HG02884 (cell line): ENCODE data around the gene NELL2.
"Not testable (repeated sequence)": the region's sequence is repeated elsewhere in the genome, so short reads cannot be mapped to it uniquely, and the experiment has no call there.

Experiments
- ATAC-seq: cut with Tn5 transposase; IDR thresholded peaks from one replicate; pipeline ENCODE4 v1.9.1; 2021; ENCODE audit warnings: mild to moderate bottlenecking, moderate library complexity; ENCODE audit not compliant: unreplicated experiment

The NELL2 gene

DNA sequence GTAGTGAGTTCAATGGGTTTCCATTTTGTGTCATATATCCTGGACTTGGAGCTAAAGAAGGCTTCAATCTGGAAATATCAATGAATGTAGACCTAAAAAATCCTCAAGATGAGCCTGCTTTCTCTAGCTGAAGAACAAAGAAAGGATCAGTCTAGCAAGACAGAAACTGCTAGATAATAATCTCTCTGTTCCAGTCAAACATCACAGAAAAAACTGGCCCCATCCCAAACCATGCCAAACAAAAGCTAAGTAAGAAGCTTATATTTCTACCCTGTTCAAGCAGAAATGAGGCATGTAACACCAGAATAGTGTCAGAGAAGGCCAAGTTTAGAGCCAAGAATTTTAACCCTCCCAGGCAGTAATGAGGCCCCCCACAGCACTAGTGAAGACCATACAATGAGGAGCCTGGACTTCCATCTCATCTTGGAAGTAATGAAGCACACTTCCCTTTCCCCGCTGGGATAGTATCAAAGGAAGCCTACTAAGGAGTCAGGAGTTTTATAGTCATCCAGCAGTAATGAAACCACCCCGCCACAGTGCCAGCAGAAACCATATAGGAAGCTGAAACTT is 95.8 kb downstream of the NELL2 start:
- no peak for ATAC-seq

DNA sequence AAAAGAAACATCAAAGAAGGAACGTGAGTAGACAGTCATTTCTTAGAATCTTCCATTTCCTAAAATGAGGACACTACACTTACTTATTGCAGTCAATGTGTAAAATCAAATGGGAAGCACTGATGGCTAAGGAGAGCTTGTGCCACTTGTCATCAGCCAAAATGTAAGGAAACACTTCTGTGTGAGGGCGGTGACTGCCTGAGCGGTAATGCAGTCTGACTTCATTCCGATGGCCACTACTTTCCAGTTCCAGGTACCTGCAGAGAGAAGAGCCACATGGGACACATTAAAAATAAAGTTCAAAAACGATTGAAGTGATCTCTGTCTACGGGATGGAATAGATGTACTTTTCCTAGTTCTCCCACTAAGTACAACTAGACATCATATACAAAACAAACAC is 96.3 kb downstream of the NELL2 start:
- ATAC-seq = no peak

DNA sequence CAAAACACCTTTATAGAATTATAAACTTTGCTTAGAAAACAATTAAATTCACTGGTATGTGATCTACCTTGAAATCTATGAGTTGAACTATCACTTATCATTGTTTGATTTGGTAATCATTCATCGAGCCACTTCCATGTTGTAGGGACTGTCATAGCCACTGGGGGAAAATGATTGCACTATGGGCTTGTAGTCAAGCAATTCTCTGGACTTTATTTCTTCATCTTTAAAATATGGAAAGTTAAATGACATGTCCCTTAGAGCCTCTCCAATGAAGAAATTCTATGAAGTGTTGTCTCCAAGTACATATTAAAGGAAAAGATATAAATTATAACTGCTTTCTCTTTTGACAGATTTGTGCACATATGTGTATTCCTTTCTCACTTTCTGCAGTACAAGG is 97.3 kb downstream of the NELL2 start:
- no peak for ATAC-seq

- ATAC-seq = no peak
Measured at GRCh38 chr12:44777044-44777443, 99.1 kb downstream of the NELL2 start.

DNA sequence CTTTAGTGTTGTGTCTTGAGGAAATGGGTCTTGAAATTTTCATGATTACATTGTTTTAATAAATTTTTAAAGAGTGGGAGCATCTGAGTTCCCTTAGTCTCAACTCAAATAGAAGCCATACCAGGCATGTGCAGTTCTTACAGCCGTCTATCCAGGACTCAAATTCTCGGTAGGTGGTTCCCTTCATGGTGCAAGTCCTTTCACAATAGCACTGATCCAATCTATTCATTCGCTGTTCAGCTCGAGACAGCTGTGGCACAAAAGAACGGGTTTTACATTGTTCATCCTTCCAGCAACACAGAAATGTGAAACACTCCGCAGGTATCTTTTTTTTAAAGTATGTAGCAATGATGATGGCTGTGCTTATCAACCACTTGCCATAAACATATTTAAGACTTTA is 100.2 kb downstream of the NELL2 start:
- no peak for ATAC-seq

GRCh38 chr12:44774815-44775411 is 101.2 kb downstream of the NELL2 start:
- ATAC-seq = no peak

DNA sequence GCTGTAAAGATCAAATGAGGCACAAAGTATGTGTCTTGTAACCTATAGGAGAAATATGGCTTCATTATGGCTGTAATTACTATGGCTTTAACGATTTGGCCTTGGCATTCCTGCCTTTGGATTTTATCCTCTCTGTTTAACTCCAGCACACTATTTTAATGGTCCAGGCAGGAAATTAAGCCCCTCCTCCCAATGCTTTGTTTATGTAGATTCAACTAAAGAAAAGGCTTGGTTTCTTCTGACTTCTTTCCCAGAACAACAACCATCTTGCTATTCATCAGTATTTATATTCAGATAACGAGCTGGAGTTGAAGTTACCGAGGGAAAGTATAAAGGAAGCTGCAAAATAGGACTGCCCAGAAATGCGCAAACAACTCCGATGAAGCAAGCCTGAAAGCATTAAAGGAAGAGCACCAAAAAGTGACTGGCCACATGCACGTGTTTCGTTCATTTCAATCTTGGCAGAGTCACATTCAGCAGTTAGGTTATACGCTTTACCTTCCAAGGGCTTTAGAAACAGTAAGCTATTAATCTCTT is 104.6 kb downstream of the NELL2 start:
- no peak for ATAC-seq

GRCh38 chr12:44765796-44766195 is 110.3 kb downstream of the NELL2 start:
- no peak for ATAC-seq

DNA sequence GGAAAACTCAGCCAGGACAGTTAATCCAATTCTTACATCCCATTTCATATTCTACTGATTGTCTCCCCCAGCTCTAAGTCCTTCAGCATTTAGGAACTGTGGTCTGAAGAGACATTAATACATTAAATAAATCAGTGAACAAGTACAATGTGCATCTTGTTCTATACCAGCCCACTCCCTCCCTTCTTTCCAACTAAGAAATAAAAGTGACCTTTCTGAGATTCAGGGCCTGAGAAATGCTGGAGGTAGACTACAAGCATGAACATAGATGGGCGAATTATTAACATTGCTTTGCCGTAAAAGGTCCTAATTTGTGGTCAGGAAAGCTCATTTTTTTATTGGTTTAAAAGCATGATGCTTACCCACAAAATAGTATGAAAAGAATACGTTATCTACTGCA is 113.1 kb downstream of the NELL2 start:
- ATAC-seq = no peak

- ATAC-seq = no peak
Measured at GRCh38 chr12:44759289-44759688, 116.8 kb downstream of the NELL2 start.

- ATAC-seq = no peak
Measured at GRCh38 chr12:44750468-44750867, 125.6 kb downstream of the NELL2 start.

GRCh38 chr12:44749566-44749965 is 126.5 kb downstream of the NELL2 start:
- no peak for ATAC-seq

- no peak for ATAC-seq
Measured at GRCh38 chr12:44748950-44749468, 127.1 kb downstream of the NELL2 start.

GRCh38 chr12:44741292-44741980 is 134.7 kb downstream of the NELL2 start:
- ATAC-seq = not testable (repeated sequence)

GRCh38 chr12:44738051-44738450 is 138.1 kb downstream of the NELL2 start:
- ATAC-seq = no peak

DNA sequence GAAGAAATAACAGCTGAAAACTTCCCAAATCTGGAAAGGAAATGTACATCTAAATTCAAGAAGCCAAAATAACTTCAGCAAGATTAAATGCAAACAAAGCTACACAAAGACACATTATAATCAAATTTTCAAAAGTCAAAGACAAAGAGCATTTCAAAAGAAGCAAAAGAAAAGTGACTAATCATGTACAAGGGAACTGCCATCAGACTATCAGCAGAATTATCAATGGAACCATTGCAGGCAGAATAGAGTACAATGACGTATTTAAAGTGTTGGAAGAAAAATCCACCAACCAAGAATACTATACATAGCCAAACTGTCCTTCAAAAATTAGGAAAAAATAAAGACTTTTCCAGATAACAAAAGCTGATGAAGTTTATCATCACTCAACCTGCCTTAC is 147.5 kb downstream of the NELL2 start:
- ATAC-seq = no peak

- no peak for ATAC-seq
Measured at GRCh38 chr12:44720265-44720664, 155.8 kb downstream of the NELL2 start.

DNA sequence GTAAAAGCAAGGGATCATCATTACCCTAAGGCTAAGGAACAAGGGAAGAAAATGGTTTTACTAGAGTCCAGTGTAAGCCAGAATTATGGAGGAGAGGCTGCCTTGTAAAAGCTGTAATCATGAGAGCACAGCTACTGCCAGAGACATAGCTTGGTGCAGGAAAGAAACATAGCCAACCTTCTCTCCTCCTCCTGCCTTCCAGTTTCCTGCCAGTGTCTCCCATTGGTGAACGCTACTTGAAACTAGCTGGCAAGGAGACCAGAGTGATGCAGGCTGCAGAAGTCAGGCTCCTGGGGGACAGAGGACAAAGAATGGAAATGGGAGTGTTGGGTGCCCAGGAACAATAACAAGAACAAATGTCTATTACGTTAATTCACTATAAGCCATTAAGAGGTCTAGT is 158.5 kb downstream of the NELL2 start:
- no peak for ATAC-seq

- no peak for ATAC-seq
Measured at GRCh38 chr12:44716711-44717110, 159.4 kb downstream of the NELL2 start.

DNA sequence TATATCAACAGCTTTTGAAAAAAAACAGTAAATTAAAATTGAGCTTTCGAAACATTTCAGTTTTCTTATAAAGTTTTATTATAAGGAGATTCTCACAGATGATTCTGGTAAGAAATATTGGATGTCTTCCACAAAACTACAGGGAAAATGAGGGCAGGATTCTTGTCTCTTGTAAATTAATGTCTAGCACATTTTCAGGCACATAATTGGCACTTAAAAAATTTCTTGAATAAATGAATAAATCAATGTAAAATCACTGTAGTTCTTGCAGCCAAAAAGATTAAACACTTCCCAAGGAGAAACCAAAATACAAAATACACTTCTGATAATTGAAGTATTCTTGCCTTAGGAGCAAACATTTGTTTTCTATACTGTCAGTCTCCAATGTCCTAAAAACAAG is 164.4 kb downstream of the NELL2 start:
- no peak for ATAC-seq

DNA sequence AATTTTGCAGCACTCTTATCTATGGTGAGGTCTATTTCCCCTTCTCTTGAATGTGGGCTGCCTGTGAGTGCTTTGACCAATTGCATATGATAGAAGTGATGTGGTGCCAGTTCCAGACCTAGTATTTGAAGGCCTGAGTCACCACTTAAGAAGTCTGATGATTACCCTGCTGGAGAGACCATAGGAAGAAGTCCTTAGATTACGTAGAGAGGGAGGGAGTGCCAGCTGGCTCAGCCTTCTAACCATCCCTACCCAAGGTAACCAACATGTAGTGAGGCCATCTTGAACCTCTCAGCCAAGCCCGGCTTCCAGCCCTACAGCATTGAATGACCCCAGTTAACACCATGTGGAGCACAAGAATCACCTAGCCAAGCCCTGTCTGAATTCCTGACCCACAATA is 166.9 kb downstream of the NELL2 start:
- ATAC-seq = no peak

GRCh38 chr12:44708218-44708617 is 167.9 kb downstream of the NELL2 start:
- ATAC-seq = no peak
